Jurkat, Clone E6-1 (cell line): ENCODE measurements around the gene ZMYND11.
"Not testable (repeated sequence)": the region's sequence is repeated elsewhere in the genome, so short reads cannot be mapped to it uniquely, and the experiment has no call there.

Source experiments
- DNase-seq: peaks from one replicate; pipeline ENCODE4 v3.0.0-alpha.2; 2011; ENCODE audit warnings: low read depth, low spot score
- H3K4me3 ChIP-seq: 2 replicates; pipeline ENCODE4 v1.5.1; 2011; ENCODE audit warnings: mild to moderate bottlenecking, low read length, control low read depth, moderate library complexity

The ZMYND11 gene

GRCh38 chr10:298033-298432 is 162.8 kb downstream of the ZMYND11 start:
- DNase-seq = no peak
- no peak overlapping the region for H3K4me3 ChIP-seq

- no peak overlapping the region for H3K4me3 ChIP-seq
- DNase-seq = no peak
These were observed 164.3 kb downstream of the ZMYND11 start for GRCh38 chr10:299512-299911.

- no peak overlapping the region for H3K4me3 ChIP-seq
- DNase-seq = no peak
These were observed 164.7 kb downstream of the ZMYND11 start for GRCh38 chr10:299969-300368.

- not testable (repeated sequence) for DNase-seq, H3K4me3 ChIP-seq
These were observed 165.3 kb downstream of the ZMYND11 start for GRCh38 chr10:300580-300979.

- no peak for DNase-seq
- H3K4me3 ChIP-seq = no peak overlapping the region
These were observed 166.3 kb downstream of the ZMYND11 start for GRCh38 chr10:301536-301935.
